Stimulated activated memory B cell treated with anti-CD40 and anti-IgM and Interleukin-4, amounts not matched to agents 10 μg/mL and 1 μg/mL and 100 μg/mL, for 72 hours (primary cell): ENCODE measurements around the gene THOC7.
A peak's percentile ranks its signal among the peaks of the same experiment; 100 is the strongest.

Experiments used
- ATAC-seq: fragments of 150-1000 bp; cut with Tn5 transposase; 2 replicates; pipeline ENCODE4 v1.10.0; 2021
- H3K27ac Mint-ChIP-seq: one replicate; pipeline ENCODE4 v1.8.0; 2022; ENCODE audit warnings: mild to moderate bottlenecking, mixed read lengths
- H3K27me3 Mint-ChIP-seq: one replicate; pipeline ENCODE4 v1.8.0; 2022; ENCODE audit warnings: mixed read lengths
- H3K36me3 Mint-ChIP-seq: one replicate; pipeline ENCODE4 v1.8.0; 2022; ENCODE audit warnings: mixed read lengths
- H3K4me1 Mint-ChIP-seq: one replicate; pipeline ENCODE4 v1.8.0; 2022; ENCODE audit warnings: mixed read lengths
- H3K4me3 Mint-ChIP-seq: one replicate; pipeline ENCODE4 v1.8.0; 2022; ENCODE audit warnings: mild to moderate bottlenecking, moderate library complexity, mixed read lengths
- H3K9me3 Mint-ChIP-seq: one replicate; pipeline ENCODE4 v1.8.0; 2022; ENCODE audit warnings: mixed read lengths

THOC7 gene

GRCh38 chr3:63863150-63864007 lies at the start of gene THOC7, which contains the start of gene ATXN7:
TSS of gene THOC7 (minus strand) at chr3:63863805. CDS start at chr3:63863790, 15 bp downstream.
TSS of gene ATXN7 (plus strand) at chr3:63863867. CDS start at chr3:63912599, 48,732 bp downstream.
- H3K27me3 Mint-ChIP-seq = no peaks in the 10 kb centered on the region
- H3K4me3 Mint-ChIP-seq = peak within 1 kb of the TSS; percentile 98
- ATAC-seq = peak; percentile 88
- peak within 1 kb of the TSS; percentile 99 for H3K27ac Mint-ChIP-seq
- no peaks in the 10 kb centered on the region for H3K9me3 Mint-ChIP-seq
- peaks cover 62% of the 10 kb centered on the region for H3K4me1 Mint-ChIP-seq
- no peaks in the 10 kb centered on the region for H3K36me3 Mint-ChIP-seq

GRCh38 chr3:63912768-63913588 lies 49.4 kb upstream of the THOC7 start:
- peaks cover 52% of the 10 kb centered on the region for H3K4me1 Mint-ChIP-seq

GRCh38 chr3:63911873-63912767 lies 48.5 kb upstream of the THOC7 start, which contains the start of gene SCAANT1:
TSS of gene SCAANT1 (minus strand) at chr3:63912383.
- Mint-ChIP-seq H3K27me3 (no peaks in the 10 kb centered on the region), H3K27ac (peak within 1 kb of the TSS; percentile 88)

More at GRCh38 chr3:63912768-63913588, 49.4 kb upstream of the THOC7 start:
- H3K9me3 Mint-ChIP-seq = no peaks in the 10 kb centered on the region
- no peaks in the 10 kb centered on the region for H3K27me3 Mint-ChIP-seq
- peak; percentile 58 for ATAC-seq
- peak overlapping the region; percentile 88 for H3K27ac Mint-ChIP-seq
- peaks cover 18% of the 10 kb centered on the region for H3K36me3 Mint-ChIP-seq
- peak overlapping the region; percentile 91 for H3K4me3 Mint-ChIP-seq

GRCh38 chr3:63911509-63911872 lies 47.9 kb upstream of the THOC7 start:
- Mint-ChIP-seq H3K9me3 (no peaks in the 10 kb centered on the region), H3K27ac (peak overlapping the region; percentile 88), H3K4me3 (peak overlapping the region; percentile 81), H3K27me3 (no peaks in the 10 kb centered on the region), H3K36me3 (peaks cover 5% of the 10 kb centered on the region), H3K4me1 (peaks cover 42% of the 10 kb centered on the region)
- ATAC-seq = no peak

More at GRCh38 chr3:63911873-63912767, 48.5 kb upstream of the THOC7 start, which contains the start of gene SCAANT1:
- H3K4me1 Mint-ChIP-seq = peaks cover 47% of the 10 kb centered on the region
- peak within 1 kb of the TSS; percentile 91 for H3K4me3 Mint-ChIP-seq
- H3K36me3 Mint-ChIP-seq = peaks cover 10% of the 10 kb centered on the region
- H3K9me3 Mint-ChIP-seq = no peaks in the 10 kb centered on the region
- peak; percentile 89 for ATAC-seq

GRCh38 chr3:63910891-63911290 lies 47.3 kb upstream of the THOC7 start:
- Mint-ChIP-seq H3K9me3 (no peaks in the 10 kb centered on the region), H3K27me3 (no peaks in the 10 kb centered on the region), H3K4me3 (peak overlapping the region; percentile 81), H3K4me1 (peaks cover 37% of the 10 kb centered on the region), H3K27ac (peak overlapping the region; percentile 88), H3K36me3 (no peaks in the 10 kb centered on the region)
- no peak for ATAC-seq

GRCh38 chr3:63910001-63910400 lies 46.4 kb upstream of the THOC7 start:
- H3K4me3 Mint-ChIP-seq = no peak overlapping the region
- peaks cover under 1% of the 10 kb centered on the region for H3K36me3 Mint-ChIP-seq
- no peak for ATAC-seq
- H3K27ac Mint-ChIP-seq = no peak overlapping the region
- peaks cover 37% of the 10 kb centered on the region for H3K4me1 Mint-ChIP-seq
- H3K9me3 Mint-ChIP-seq = no peaks in the 10 kb centered on the region
- H3K27me3 Mint-ChIP-seq = no peaks in the 10 kb centered on the region

GRCh38 chr3:63909431-63909830 lies 45.8 kb upstream of the THOC7 start:
- no peaks in the 10 kb centered on the region for H3K27me3 Mint-ChIP-seq
- peaks cover 37% of the 10 kb centered on the region for H3K4me1 Mint-ChIP-seq
- H3K9me3 Mint-ChIP-seq = no peaks in the 10 kb centered on the region
- H3K27ac Mint-ChIP-seq = no peak overlapping the region
- no peak overlapping the region for H3K4me3 Mint-ChIP-seq
- peaks cover 6% of the 10 kb centered on the region for H3K36me3 Mint-ChIP-seq
- no peak for ATAC-seq

- ATAC-seq = no peak
- no peaks in the 10 kb centered on the region for H3K27me3 Mint-ChIP-seq
- H3K27ac Mint-ChIP-seq = peak overlapping the region; percentile 26
- H3K9me3 Mint-ChIP-seq = no peaks in the 10 kb centered on the region
- H3K4me1 Mint-ChIP-seq = peaks cover 37% of the 10 kb centered on the region
- H3K4me3 Mint-ChIP-seq = no peak overlapping the region
- peaks cover 11% of the 10 kb centered on the region for H3K36me3 Mint-ChIP-seq
These were observed 45.2 kb upstream of the THOC7 start for GRCh38 chr3:63908776-63909175.

GRCh38 chr3:63908081-63908736 lies 44.6 kb upstream of the THOC7 start:
- peak overlapping the region; percentile 26 for H3K27ac Mint-ChIP-seq

GRCh38 chr3:63905731-63906620 lies 42.4 kb upstream of the THOC7 start:
- Mint-ChIP-seq H3K4me3 (no peak overlapping the region), H3K4me1 (peaks cover 32% of the 10 kb centered on the region), H3K9me3 (no peaks in the 10 kb centered on the region), H3K27ac (peak overlapping the region; percentile 36), H3K27me3 (no peaks in the 10 kb centered on the region), H3K36me3 (peaks cover 26% of the 10 kb centered on the region)
- no peak for ATAC-seq

More at GRCh38 chr3:63908081-63908736, 44.6 kb upstream of the THOC7 start:
- Mint-ChIP-seq H3K9me3 (no peaks in the 10 kb centered on the region), H3K4me3 (no peak overlapping the region), H3K36me3 (peaks cover 12% of the 10 kb centered on the region), H3K27me3 (no peaks in the 10 kb centered on the region), H3K4me1 (peaks cover 32% of the 10 kb centered on the region)
- ATAC-seq = no peak

GRCh38 chr3:63900459-63900858 lies 36.9 kb upstream of the THOC7 start:
- ATAC-seq = no peak
- Mint-ChIP-seq H3K27ac (no peak overlapping the region), H3K9me3 (no peaks in the 10 kb centered on the region), H3K27me3 (no peaks in the 10 kb centered on the region), H3K36me3 (peaks cover 37% of the 10 kb centered on the region), H3K4me3 (no peak overlapping the region), H3K4me1 (peaks cover 23% of the 10 kb centered on the region)

GRCh38 chr3:63900010-63900409 lies 36.4 kb upstream of the THOC7 start:
- Mint-ChIP-seq H3K9me3 (no peaks in the 10 kb centered on the region), H3K27ac (no peak overlapping the region), H3K4me1 (peaks cover 26% of the 10 kb centered on the region), H3K4me3 (no peak overlapping the region), H3K27me3 (no peaks in the 10 kb centered on the region), H3K36me3 (peaks cover 37% of the 10 kb centered on the region)
- no peak for ATAC-seq

GRCh38 chr3:63896332-63897030 lies 32.9 kb upstream of the THOC7 start:
- Mint-ChIP-seq H3K4me1 (peaks cover 46% of the 10 kb centered on the region), H3K27ac (peak overlapping the region; percentile 61), H3K9me3 (no peaks in the 10 kb centered on the region), H3K27me3 (no peaks in the 10 kb centered on the region), H3K36me3 (peaks cover 29% of the 10 kb centered on the region), H3K4me3 (no peak overlapping the region)
- no peak for ATAC-seq
